ENCODE measurements around the gene FBXW11.
"Not testable (repeated sequence)": the region's sequence is repeated elsewhere in the genome, so short reads cannot be mapped to it uniquely, and the experiment has no call there.

Gene FBXW11

GRCh38 chr5:171926311-171926710, 80.1 kb downstream of the FBXW11 start:
- peaks cover 0 to 3% of the 10 kb centered on the region in 2 donors for H3K36me3 ChIP-seq (ENCODE audit: control insufficient read depth in 1 of 2, insufficient read depth in 2 of 2, low read length in 2 of 2)
- H3K9ac ChIP-seq (ENCODE audit: low read depth in 1 of 2, low read length in 2 of 2), result no peak overlapping the region
- no peak overlapping the region for H3K4me3 ChIP-seq (ENCODE audit: low read depth in 1 of 2, low read length in 2 of 2)
- peaks cover 0 to 3% of the 10 kb centered on the region in 2 donors for H3K9me3 ChIP-seq (ENCODE audit: control insufficient read depth in 1 of 2, low read length in 2 of 2)
- H3K27ac ChIP-seq (ENCODE audit: low read depth, low read length), result no peak overlapping the region
- H3K27me3 ChIP-seq (ENCODE audit: control insufficient read depth in 1 of 2, insufficient read depth in 2 of 2, low read length in 2 of 2), result no peaks in the 10 kb centered on the region
- H3K4me1 ChIP-seq (ENCODE audit: control insufficient read depth in 1 of 2, insufficient read depth in 2 of 2, low read length in 2 of 2), result no peaks in the 10 kb centered on the region

DNA sequence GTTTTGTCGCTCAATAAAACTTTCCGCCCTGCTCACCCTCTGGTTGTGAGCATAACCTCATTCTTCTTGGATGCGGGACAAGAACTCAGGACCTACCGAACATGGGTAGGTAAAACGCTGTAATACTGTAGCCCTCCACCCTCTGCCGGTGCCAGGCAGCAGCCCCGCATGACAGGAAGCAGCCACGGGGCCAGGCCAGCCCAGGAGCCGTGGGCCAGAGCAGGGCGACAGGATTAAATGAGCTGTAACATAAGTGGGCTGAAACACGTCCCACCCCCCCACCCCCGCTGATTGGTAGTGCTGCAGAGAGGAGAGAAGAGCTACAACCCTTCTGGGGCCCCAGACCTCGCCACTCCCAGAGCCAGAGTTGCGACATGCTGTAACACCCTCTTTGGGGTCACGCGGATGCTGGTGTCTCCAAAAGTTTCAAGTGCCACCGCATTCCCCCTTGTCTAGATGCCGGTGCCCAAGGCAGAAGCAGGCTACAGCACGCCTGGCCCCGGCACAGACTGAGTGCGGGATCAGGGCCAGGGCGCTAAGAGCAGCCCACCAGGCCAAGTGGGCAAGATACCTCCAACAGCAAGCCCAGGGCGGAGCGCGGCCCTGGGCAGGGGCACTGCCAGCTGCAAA, 81.8 kb downstream of the FBXW11 start:
- Histone ChIP-seq H3K4me3 (ENCODE audit: low read depth in 1 of 2, low read length in 2 of 2) (no peak overlapping the region), H3K36me3 (ENCODE audit: control insufficient read depth in 1 of 2, insufficient read depth in 2 of 2, low read length in 2 of 2) (peaks cover 0 to 3% of the 10 kb centered on the region in 2 donors), H3K4me1 (ENCODE audit: control insufficient read depth in 1 of 2, insufficient read depth in 2 of 2, low read length in 2 of 2) (no peaks in the 10 kb centered on the region), H3K27me3 (ENCODE audit: control insufficient read depth in 1 of 2, insufficient read depth in 2 of 2, low read length in 2 of 2) (no peaks in the 10 kb centered on the region), H3K9ac (ENCODE audit: low read depth in 1 of 2, low read length in 2 of 2) (no peak overlapping the region), H3K27ac (ENCODE audit: low read depth, low read length) (no peak overlapping the region), H3K9me3 (ENCODE audit: control insufficient read depth in 1 of 2, low read length in 2 of 2) (peaks cover 0 to 3% of the 10 kb centered on the region in 2 donors)

DNA sequence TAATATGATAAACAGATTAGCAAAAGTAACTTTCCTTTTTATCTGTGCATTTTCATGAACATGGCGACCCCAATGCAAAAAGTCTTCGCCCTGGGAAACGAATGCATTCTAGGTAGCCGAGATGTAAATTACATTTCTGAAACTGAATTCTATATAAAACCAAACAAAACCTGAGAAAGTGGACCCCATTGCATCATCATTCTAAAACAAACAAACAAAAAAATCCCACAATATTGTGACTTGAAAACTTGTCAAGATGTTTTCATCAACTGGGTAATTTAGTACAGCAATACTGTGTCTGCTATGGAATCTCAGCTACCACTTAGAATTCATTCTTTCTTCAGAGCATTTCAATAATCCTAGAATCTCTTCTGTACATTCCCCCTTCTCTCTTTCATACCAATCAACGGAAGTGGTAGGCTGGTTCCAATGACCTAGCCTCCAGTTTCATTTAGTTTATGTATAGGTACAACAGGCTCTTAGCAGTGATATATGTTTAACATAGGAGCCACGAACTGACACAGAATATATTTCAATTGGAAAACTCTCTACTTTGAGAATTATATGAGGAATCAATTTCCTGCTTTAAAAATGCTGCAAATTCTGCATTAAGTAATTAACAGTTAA, 85.6 kb downstream of the FBXW11 start:
- no peak overlapping the region for H3K9ac ChIP-seq (ENCODE audit: low read depth in 1 of 2, low read length in 2 of 2)
- no peak overlapping the region for H3K27ac ChIP-seq (ENCODE audit: low read depth, low read length)
- H3K36me3 ChIP-seq (ENCODE audit: control insufficient read depth in 1 of 2, insufficient read depth in 2 of 2, low read length in 2 of 2), result no peaks in the 10 kb centered on the region
- no peaks in the 10 kb centered on the region for H3K4me1 ChIP-seq (ENCODE audit: control insufficient read depth in 1 of 2, insufficient read depth in 2 of 2, low read length in 2 of 2)
- no peak overlapping the region for H3K4me3 ChIP-seq (ENCODE audit: low read depth in 1 of 2, low read length in 2 of 2)
- H3K27me3 ChIP-seq (ENCODE audit: control insufficient read depth in 1 of 2, insufficient read depth in 2 of 2, low read length in 2 of 2), result no peaks in the 10 kb centered on the region
- peaks cover 0 to 3% of the 10 kb centered on the region in 2 donors for H3K9me3 ChIP-seq (ENCODE audit: control insufficient read depth in 1 of 2, low read length in 2 of 2)

GRCh38 chr5:171915700-171916099, 90.7 kb downstream of the FBXW11 start:
- not testable (repeated sequence) for H3K27ac ChIP-seq (ENCODE audit: low read depth, low read length)

GRCh38 chr5:171914726-171915338, 91.6 kb downstream of the FBXW11 start:
- Histone ChIP-seq H3K9me3 (ENCODE audit: control insufficient read depth in 1 of 2, low read length in 2 of 2) (no peaks in the 10 kb centered on the region), H3K27ac (ENCODE audit: low read depth, low read length) (no peak overlapping the region)

More at GRCh38 chr5:171915700-171916099, 90.7 kb downstream of the FBXW11 start:
- H3K4me3 ChIP-seq (ENCODE audit: low read depth in 1 of 2, low read length in 2 of 2); H3K9me3 ChIP-seq (ENCODE audit: control insufficient read depth in 1 of 2, low read length in 2 of 2); H3K36me3 ChIP-seq (ENCODE audit: control insufficient read depth in 1 of 2, insufficient read depth in 2 of 2, low read length in 2 of 2); H3K9ac ChIP-seq (ENCODE audit: low read depth in 1 of 2, low read length in 2 of 2); H3K27me3 ChIP-seq (ENCODE audit: control insufficient read depth in 1 of 2, insufficient read depth in 2 of 2, low read length in 2 of 2): not testable (repeated sequence)
- H3K4me1 ChIP-seq (ENCODE audit: control insufficient read depth in 1 of 2, insufficient read depth in 2 of 2, low read length in 2 of 2), result peaks cover 14 to 20% of the 10 kb centered on the region in 2 donors

DNA sequence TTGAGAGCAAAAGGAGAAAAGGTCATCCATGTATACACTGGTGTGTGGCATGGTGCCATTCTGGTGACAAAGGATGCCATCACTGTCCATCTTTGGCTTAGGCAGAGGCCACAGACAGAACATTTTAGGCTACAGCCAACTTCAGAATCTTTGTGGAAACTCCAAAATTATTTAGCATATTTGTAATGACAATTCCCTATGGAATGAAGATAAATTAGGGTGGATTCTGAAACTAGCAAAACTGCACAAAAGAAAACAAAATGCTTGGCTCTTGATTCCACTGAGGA, 92.5 kb downstream of the FBXW11 start:
- Histone ChIP-seq H3K36me3 (ENCODE audit: control insufficient read depth in 1 of 2, insufficient read depth in 2 of 2, low read length in 2 of 2) (peaks cover 0 to 6% of the 10 kb centered on the region in 2 donors), H3K9ac (ENCODE audit: low read depth in 1 of 2, low read length in 2 of 2) (no peak overlapping the region), H3K4me1 (ENCODE audit: control insufficient read depth in 1 of 2, insufficient read depth in 2 of 2, low read length in 2 of 2) (peaks cover 14 to 20% of the 10 kb centered on the region in 2 donors), H3K9me3 (ENCODE audit: control insufficient read depth in 1 of 2, low read length in 2 of 2) (no peaks in the 10 kb centered on the region), H3K27ac (ENCODE audit: low read depth, low read length) (no peak overlapping the region), H3K27me3 (ENCODE audit: control insufficient read depth in 1 of 2, insufficient read depth in 2 of 2, low read length in 2 of 2) (no peaks in the 10 kb centered on the region), H3K4me3 (ENCODE audit: low read depth in 1 of 2, low read length in 2 of 2) (no peak overlapping the region)

More at GRCh38 chr5:171914726-171915338, 91.6 kb downstream of the FBXW11 start:
- H3K36me3 ChIP-seq (ENCODE audit: control insufficient read depth in 1 of 2, insufficient read depth in 2 of 2, low read length in 2 of 2), result no peaks in the 10 kb centered on the region
- H3K4me1 ChIP-seq (ENCODE audit: control insufficient read depth in 1 of 2, insufficient read depth in 2 of 2, low read length in 2 of 2), result peaks cover 14 to 20% of the 10 kb centered on the region in 2 donors
- H3K27me3 ChIP-seq (ENCODE audit: control insufficient read depth in 1 of 2, insufficient read depth in 2 of 2, low read length in 2 of 2), result no peaks in the 10 kb centered on the region
- no peak overlapping the region for H3K9ac ChIP-seq (ENCODE audit: low read depth in 1 of 2, low read length in 2 of 2)
- H3K4me3 ChIP-seq (ENCODE audit: low read depth in 1 of 2, low read length in 2 of 2), result no peak overlapping the region

DNA sequence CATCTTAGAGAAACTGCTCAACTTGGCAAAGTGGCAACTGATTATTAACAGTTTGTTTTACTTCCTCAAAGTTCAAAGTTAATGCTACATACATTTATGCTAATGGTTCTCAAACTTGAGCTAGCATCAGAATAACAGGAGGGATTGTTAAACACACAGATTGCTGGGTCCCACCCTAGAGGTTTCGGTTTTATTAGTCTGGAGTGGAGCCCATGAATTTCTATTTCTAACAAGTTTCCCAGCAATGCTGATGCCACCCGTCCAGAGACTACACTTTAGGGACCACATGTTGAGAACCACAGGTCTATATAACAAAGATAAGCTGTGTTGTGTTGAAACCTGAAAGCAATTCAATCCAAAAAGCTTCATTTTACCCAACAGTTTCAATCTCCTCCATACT, 95.3 kb downstream of the FBXW11 start:
- Histone ChIP-seq H3K4me3 (ENCODE audit: low read depth in 1 of 2, low read length in 2 of 2) (no peak overlapping the region), H3K9ac (ENCODE audit: low read depth in 1 of 2, low read length in 2 of 2) (no peak overlapping the region), H3K4me1 (ENCODE audit: control insufficient read depth in 1 of 2, insufficient read depth in 2 of 2, low read length in 2 of 2) (peaks cover 14 to 20% of the 10 kb centered on the region in 2 donors)

GRCh38 chr5:171908638-171909037, 97.8 kb downstream of the FBXW11 start:
- Histone ChIP-seq H3K9ac (ENCODE audit: low read depth in 1 of 2, low read length in 2 of 2) (no peak overlapping the region), H3K36me3 (ENCODE audit: control insufficient read depth in 1 of 2, insufficient read depth in 2 of 2, low read length in 2 of 2) (peaks cover 0 to 6% of the 10 kb centered on the region in 2 donors), H3K4me3 (ENCODE audit: low read depth in 1 of 2, low read length in 2 of 2) (no peak overlapping the region), H3K27ac (ENCODE audit: low read depth, low read length) (no peak overlapping the region), H3K9me3 (ENCODE audit: control insufficient read depth in 1 of 2, low read length in 2 of 2) (no peaks in the 10 kb centered on the region), H3K27me3 (ENCODE audit: control insufficient read depth in 1 of 2, insufficient read depth in 2 of 2, low read length in 2 of 2) (no peaks in the 10 kb centered on the region), H3K4me1 (ENCODE audit: control insufficient read depth in 1 of 2, insufficient read depth in 2 of 2, low read length in 2 of 2) (peaks cover 10 to 13% of the 10 kb centered on the region in 2 donors)

More for the DNA sequence above, 95.3 kb downstream of the FBXW11 start:
- H3K27me3 ChIP-seq (ENCODE audit: control insufficient read depth in 1 of 2, insufficient read depth in 2 of 2, low read length in 2 of 2), result no peaks in the 10 kb centered on the region
- no peak overlapping the region for H3K27ac ChIP-seq (ENCODE audit: low read depth, low read length)
- H3K36me3 ChIP-seq (ENCODE audit: control insufficient read depth in 1 of 2, insufficient read depth in 2 of 2, low read length in 2 of 2), result peaks cover 0 to 6% of the 10 kb centered on the region in 2 donors
- H3K9me3 ChIP-seq (ENCODE audit: control insufficient read depth in 1 of 2, low read length in 2 of 2), result no peaks in the 10 kb centered on the region

GRCh38 chr5:171907725-171908343, 98.6 kb downstream of the FBXW11 start:
- no peaks in the 10 kb centered on the region for H3K27me3 ChIP-seq (ENCODE audit: control insufficient read depth in 1 of 2, insufficient read depth in 2 of 2, low read length in 2 of 2)
- no peak overlapping the region for H3K9ac ChIP-seq (ENCODE audit: low read depth in 1 of 2, low read length in 2 of 2)
- no peak overlapping the region for H3K4me3 ChIP-seq (ENCODE audit: low read depth in 1 of 2, low read length in 2 of 2)
- H3K36me3 ChIP-seq (ENCODE audit: control insufficient read depth in 1 of 2, insufficient read depth in 2 of 2, low read length in 2 of 2), result peaks cover 0 to 6% of the 10 kb centered on the region in 2 donors
- no peak overlapping the region for H3K27ac ChIP-seq (ENCODE audit: low read depth, low read length)
- peaks cover 2 to 5% of the 10 kb centered on the region in 2 donors for H3K4me1 ChIP-seq (ENCODE audit: control insufficient read depth in 1 of 2, insufficient read depth in 2 of 2, low read length in 2 of 2)
- no peaks in the 10 kb centered on the region for H3K9me3 ChIP-seq (ENCODE audit: control insufficient read depth in 1 of 2, low read length in 2 of 2)
